ENCODE results near the gene COG5. TPM values are rescaled to one million over a fixed set of nuclear protein-coding genes. Genes with fewer than 3 reads are reported as not detected.

COG5 gene
- 10 to 100 TPM; 19.3 to 38.9 (median 23.4) TPM for polyA plus RNA-seq (ENCODE audit: low read depth in 6 of 6)

GRCh38 chr7:107563775-107564552 is at the start of gene COG5, which contains the start of gene DUS4L:
TSS of gene COG5 (minus strand) at chr7:107563920. CDS start at chr7:107563896, 24 bp downstream.
TSS of gene DUS4L (plus strand) at chr7:107563971. CDS start at chr7:107567071, 3,100 bp downstream.
- peak within 1 kb of the TSS; percentile 93 to 99 (median 96) for H3K27ac Mint-ChIP-seq
- peaks cover 37 to 60% (median 44%) of the 10 kb centered on the region in 3 donors for H3K4me1 Mint-ChIP-seq
- DNase-seq (peak; percentile 83), ATAC-seq (ENCODE audit: low read depth in 2 of 2) (peak; percentile 81 to 93)
- peak within 1 kb of the TSS; percentile 88 to 97 (median 91) for H3K4me3 Mint-ChIP-seq
- H3K36me3 Mint-ChIP-seq = peaks cover 0 to 11% of the 10 kb centered on the region in 2 donors
- no peaks in the 10 kb centered on the region for H3K27me3 Mint-ChIP-seq
- H3K9me3 Mint-ChIP-seq = no peaks in the 10 kb centered on the region

- Mint-ChIP-seq H3K4me3 (no peak overlapping the region), H3K9me3 (no peaks in the 10 kb centered on the region), H3K4me1 (no peaks in the 10 kb centered on the region), H3K36me3 (peaks cover 19 to 23% of the 10 kb centered on the region in 2 donors), H3K27ac (no peak overlapping the region), H3K27me3 (no peaks in the 10 kb centered on the region)
- DNase-seq (no peak), ATAC-seq (ENCODE audit: low read depth in 2 of 2) (no peak)
Observed at GRCh38 chr7:107613439-107613838, 49.7 kb upstream of the COG5 start.

- no peaks in the 10 kb centered on the region for H3K9me3 Mint-ChIP-seq
- H3K4me3 Mint-ChIP-seq = no peak overlapping the region
- DNase-seq (no peak), ATAC-seq (ENCODE audit: low read depth in 2 of 2) (no peak)
- H3K27me3 Mint-ChIP-seq = no peaks in the 10 kb centered on the region
- no peaks in the 10 kb centered on the region for H3K4me1 Mint-ChIP-seq
- H3K27ac Mint-ChIP-seq = no peak overlapping the region
- peaks cover 11 to 26% of the 10 kb centered on the region in 2 donors for H3K36me3 Mint-ChIP-seq
Observed at GRCh38 chr7:107610323-107610722, 46.6 kb upstream of the COG5 start.

GRCh38 chr7:107609811-107610261 is 46.1 kb upstream of the COG5 start:
- H3K27me3 Mint-ChIP-seq = no peaks in the 10 kb centered on the region
- no peak overlapping the region for H3K27ac Mint-ChIP-seq
- DNase-seq = no peak
- H3K9me3 Mint-ChIP-seq = no peaks in the 10 kb centered on the region
- H3K4me1 Mint-ChIP-seq = no peaks in the 10 kb centered on the region
- H3K36me3 Mint-ChIP-seq = peaks cover 11 to 27% of the 10 kb centered on the region in 2 donors
- no peak for ATAC-seq (ENCODE audit: low read depth in 2 of 2)
- H3K4me3 Mint-ChIP-seq = no peak overlapping the region

GRCh38 chr7:107606303-107606702 is 42.6 kb upstream of the COG5 start:
- Mint-ChIP-seq H3K4me1 (no peaks in the 10 kb centered on the region), H3K27ac (peak overlapping the region in 1 of 6 donors; percentile 1), H3K36me3 (peaks cover 11 to 16% of the 10 kb centered on the region in 2 donors), H3K4me3 (no peak overlapping the region), H3K9me3 (no peaks in the 10 kb centered on the region), H3K27me3 (no peaks in the 10 kb centered on the region)
- DNase-seq (no peak), ATAC-seq (ENCODE audit: low read depth in 2 of 2) (no peak)

- H3K4me3 Mint-ChIP-seq = no peak overlapping the region
- H3K36me3 Mint-ChIP-seq = peaks cover 11 to 18% of the 10 kb centered on the region in 2 donors
- no peaks in the 10 kb centered on the region for H3K27me3 Mint-ChIP-seq
- peak overlapping the region in 1 of 6 donors; percentile 33 for H3K27ac Mint-ChIP-seq
- no peaks in the 10 kb centered on the region for H3K4me1 Mint-ChIP-seq
- DNase-seq (no peak), ATAC-seq (ENCODE audit: low read depth in 2 of 2) (no peak)
- no peaks in the 10 kb centered on the region for H3K9me3 Mint-ChIP-seq
Observed at GRCh38 chr7:107605218-107605815, 41.6 kb upstream of the COG5 start.

GRCh38 chr7:107600816-107601215 is 37.1 kb upstream of the COG5 start:
- no peak overlapping the region for H3K4me3 Mint-ChIP-seq

GRCh38 chr7:107599262-107599661 is 35.5 kb upstream of the COG5 start:
- no peaks in the 10 kb centered on the region for H3K27me3 Mint-ChIP-seq
- peaks cover 8 to 12% of the 10 kb centered on the region in 2 donors for H3K36me3 Mint-ChIP-seq
- ATAC-seq (ENCODE audit: low read depth in 2 of 2) (no peak), DNase-seq (no peak)
- no peaks in the 10 kb centered on the region for H3K4me1 Mint-ChIP-seq
- no peak overlapping the region for H3K27ac Mint-ChIP-seq
- H3K9me3 Mint-ChIP-seq = no peaks in the 10 kb centered on the region
- no peak overlapping the region for H3K4me3 Mint-ChIP-seq

More at GRCh38 chr7:107600816-107601215, 37.1 kb upstream of the COG5 start:
- H3K4me1 Mint-ChIP-seq = no peaks in the 10 kb centered on the region
- ATAC-seq (ENCODE audit: low read depth in 2 of 2) (no peak), DNase-seq (no peak)
- no peaks in the 10 kb centered on the region for H3K27me3 Mint-ChIP-seq
- no peaks in the 10 kb centered on the region for H3K9me3 Mint-ChIP-seq
- H3K36me3 Mint-ChIP-seq = peaks cover 0 to 12% of the 10 kb centered on the region in 2 donors
- no peak overlapping the region for H3K27ac Mint-ChIP-seq

GRCh38 chr7:107597953-107598352 is 34.2 kb upstream of the COG5 start:
- H3K27ac Mint-ChIP-seq = no peak overlapping the region
- DNase-seq = no peak
- no peaks in the 10 kb centered on the region for H3K4me1 Mint-ChIP-seq
- no peak for ATAC-seq (ENCODE audit: low read depth in 2 of 2)
- no peaks in the 10 kb centered on the region for H3K27me3 Mint-ChIP-seq
- H3K4me3 Mint-ChIP-seq = no peak overlapping the region
- peaks cover 8 to 12% of the 10 kb centered on the region in 2 donors for H3K36me3 Mint-ChIP-seq
- no peaks in the 10 kb centered on the region for H3K9me3 Mint-ChIP-seq

GRCh38 chr7:107597582-107597916 is 33.8 kb upstream of the COG5 start:
- ATAC-seq (ENCODE audit: low read depth in 2 of 2) (no peak), DNase-seq (no peak)
- no peak overlapping the region for H3K27ac Mint-ChIP-seq
- no peaks in the 10 kb centered on the region for H3K9me3 Mint-ChIP-seq
- no peaks in the 10 kb centered on the region for H3K27me3 Mint-ChIP-seq
- no peaks in the 10 kb centered on the region for H3K4me1 Mint-ChIP-seq
- peaks cover 8 to 12% of the 10 kb centered on the region in 2 donors for H3K36me3 Mint-ChIP-seq
- H3K4me3 Mint-ChIP-seq = no peak overlapping the region

GRCh38 chr7:107596881-107597581 is 33.3 kb upstream of the COG5 start:
- H3K36me3 Mint-ChIP-seq = peaks cover 8 to 12% of the 10 kb centered on the region in 2 donors
- H3K4me1 Mint-ChIP-seq = no peaks in the 10 kb centered on the region
- H3K4me3 Mint-ChIP-seq = no peak overlapping the region
- no peaks in the 10 kb centered on the region for H3K27me3 Mint-ChIP-seq
- no peaks in the 10 kb centered on the region for H3K9me3 Mint-ChIP-seq
- DNase-seq (no peak), ATAC-seq (ENCODE audit: low read depth in 2 of 2) (no peak)
- peak overlapping the region in 1 of 6 donors; percentile 77 for H3K27ac Mint-ChIP-seq

GRCh38 chr7:107594961-107595737 is 31.4 kb upstream of the COG5 start:
- Mint-ChIP-seq H3K4me3 (no peak overlapping the region), H3K36me3 (peaks cover 8 to 9% of the 10 kb centered on the region in 2 donors), H3K27me3 (no peaks in the 10 kb centered on the region), H3K4me1 (peaks cover 0 to 4% (median 0%) of the 10 kb centered on the region in 3 donors), H3K27ac (peak overlapping the region in 4 of 6 donors; percentile 22 to 60 (median 45)), H3K9me3 (no peaks in the 10 kb centered on the region)
- DNase-seq (no peak), ATAC-seq (ENCODE audit: low read depth in 2 of 2) (no peak)

GRCh38 chr7:107593025-107593410 is 29.3 kb upstream of the COG5 start:
- peaks cover 0 to 7% (median 0%) of the 10 kb centered on the region in 3 donors for H3K4me1 Mint-ChIP-seq
- H3K36me3 Mint-ChIP-seq = peaks cover 8 to 12% of the 10 kb centered on the region in 2 donors
- H3K9me3 Mint-ChIP-seq = no peaks in the 10 kb centered on the region
- no peak overlapping the region for H3K27ac Mint-ChIP-seq
- H3K27me3 Mint-ChIP-seq = no peaks in the 10 kb centered on the region
- no peak for DNase-seq
- H3K4me3 Mint-ChIP-seq = no peak overlapping the region
- ATAC-seq (ENCODE audit: low read depth in 2 of 2) = no peak
